ENCODE data around the gene CHORDC1.

GRCh38 chr11:90242894-90243416 is 20.1 kb upstream of the CHORDC1 start:
- no peak for TF ChIP-seq CTCF (IDR thresholded peaks at IDR 0.05)
- no peak for TF ChIP-seq EP300 (IDR thresholded peaks at IDR 0.05)
- no peak for TF ChIP-seq POLR2A (IDR thresholded peaks at IDR 0.05)

Data from ovary (tissue), 3 donors.